ENCODE measurements around the gene FAM170B.

FAM170B gene

DNA sequence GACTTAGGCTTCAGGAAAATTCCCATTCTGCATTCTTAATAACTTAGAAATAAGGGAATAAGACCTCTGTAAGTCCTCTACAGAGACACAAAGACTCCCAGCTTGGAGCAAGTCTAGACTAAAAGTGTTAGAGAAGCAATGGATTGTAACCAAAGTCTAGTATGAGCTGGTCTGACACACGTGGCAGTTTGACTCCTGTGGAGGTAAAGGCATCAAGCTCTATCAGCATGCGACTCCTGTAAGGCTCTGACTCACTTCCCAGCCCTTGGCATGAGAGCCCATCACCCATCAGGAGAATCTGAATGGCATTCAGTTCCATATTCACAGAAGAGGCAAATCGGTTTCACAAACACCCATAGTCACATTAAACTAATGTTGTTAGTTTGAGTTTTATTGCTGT is 14.1 kb downstream of the FAM170B start:
- DNase-seq: no peak

DNA sequence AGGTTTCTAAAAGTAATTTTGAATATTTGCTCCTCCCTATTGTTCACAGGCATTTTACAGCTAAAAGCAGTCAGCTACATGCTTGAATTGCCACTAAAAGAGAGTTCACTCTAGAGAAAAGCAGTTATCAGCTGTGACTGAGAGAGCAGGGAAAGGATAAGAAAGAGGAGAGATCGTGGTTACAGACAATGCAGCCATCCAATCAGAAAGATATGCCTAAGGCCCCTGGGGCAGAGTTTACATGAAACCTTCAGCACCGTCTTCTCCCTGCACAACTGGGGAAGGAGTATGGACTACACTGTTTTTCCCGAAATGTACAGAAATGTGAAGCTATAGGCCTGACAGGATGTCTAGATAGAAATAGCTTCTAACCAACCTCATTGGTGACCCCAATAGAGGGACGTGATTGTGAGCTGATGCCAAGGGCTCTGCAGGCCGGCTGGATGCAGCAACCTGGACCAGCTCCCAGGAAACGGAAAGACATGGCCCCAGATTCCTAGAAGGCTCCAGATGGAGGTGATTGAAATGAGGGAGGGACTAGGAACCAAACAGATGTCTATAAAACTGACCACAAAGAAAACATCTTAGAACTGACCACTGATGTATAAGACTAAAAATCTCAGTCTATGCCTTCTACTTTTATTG is 15.3 kb downstream of the FAM170B start:
- DNase-seq: no peak

GRCh38 chr10:49117376-49118070 is 16.3 kb downstream of the FAM170B start:
- DNase-seq: no peak

DNA sequence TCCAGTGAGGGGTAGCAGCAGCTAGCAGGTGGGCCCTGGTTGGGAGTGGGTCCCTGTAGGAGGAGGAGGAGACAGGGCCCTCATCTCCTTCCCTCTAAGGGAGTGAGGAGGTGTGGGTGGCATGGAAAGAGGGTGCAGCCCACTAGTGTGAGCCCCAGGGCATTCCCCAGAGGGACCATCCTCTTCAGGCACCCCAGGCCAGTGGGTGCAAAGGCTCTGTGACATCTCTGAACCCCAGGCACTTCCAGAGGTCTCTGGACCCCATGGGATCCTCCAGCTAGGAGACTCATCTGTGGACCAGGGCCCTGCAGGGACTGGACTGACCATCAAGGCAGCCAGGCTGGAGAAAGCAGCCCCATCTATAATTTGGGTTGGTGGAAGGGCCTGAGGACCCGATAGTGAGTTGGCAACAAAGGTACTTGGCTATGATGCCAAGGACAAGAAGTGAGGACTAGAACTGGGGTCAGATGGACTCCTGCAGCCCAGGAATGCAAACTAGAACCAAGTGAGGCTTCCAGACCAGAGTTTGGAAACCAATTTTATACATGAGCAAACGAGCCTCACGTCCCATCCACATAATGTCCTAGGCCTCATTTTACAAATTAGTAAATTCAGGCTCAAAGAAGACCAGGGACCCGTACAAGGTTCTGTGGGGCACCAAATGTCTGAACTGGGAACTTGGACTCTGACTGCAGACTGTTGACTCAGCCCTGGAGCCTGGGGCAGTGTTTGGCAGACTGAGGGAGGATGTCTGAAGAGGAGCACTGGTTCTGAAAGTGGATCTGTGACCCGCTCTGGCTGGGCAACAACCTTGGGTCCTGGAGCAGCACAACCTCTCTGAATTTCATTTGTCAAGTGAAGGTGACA is 17.1 kb downstream of the FAM170B start:
- DNase-seq: no peak

DNA sequence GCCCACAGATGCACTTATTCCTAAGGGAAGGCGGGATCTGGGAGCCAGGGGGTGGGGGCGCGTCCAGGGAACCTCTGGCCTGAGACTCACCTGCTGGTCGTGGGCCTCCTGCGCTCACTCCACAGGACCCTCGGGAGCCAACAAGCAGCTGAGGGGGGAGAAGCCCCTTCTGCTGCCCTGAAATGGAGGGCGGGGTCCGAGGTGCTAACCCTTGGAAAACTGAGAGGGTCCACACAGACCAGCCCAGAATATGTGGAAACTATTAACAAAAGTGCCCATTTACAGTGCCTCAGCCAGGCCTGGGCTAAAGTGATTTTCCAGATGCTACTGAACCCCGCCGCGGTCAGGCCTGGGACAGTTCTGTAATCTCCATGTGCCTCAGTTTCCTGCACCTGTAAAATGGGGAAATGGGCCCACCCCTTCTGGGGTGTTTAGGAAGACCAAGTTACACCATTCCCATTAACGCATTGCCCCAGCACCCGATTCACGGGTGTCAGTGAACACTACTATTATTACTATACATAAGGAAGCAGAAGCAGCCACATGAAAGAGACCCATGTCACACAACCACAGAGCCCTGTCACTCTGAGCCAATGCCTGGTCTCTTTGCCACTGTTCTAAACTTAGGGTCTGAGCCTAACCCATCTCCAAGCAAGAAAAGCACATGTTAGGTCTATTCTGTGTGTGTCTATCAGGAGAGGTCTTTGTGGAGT is 17.9 kb downstream of the FAM170B start:
- DNase-seq: no peak

DNA sequence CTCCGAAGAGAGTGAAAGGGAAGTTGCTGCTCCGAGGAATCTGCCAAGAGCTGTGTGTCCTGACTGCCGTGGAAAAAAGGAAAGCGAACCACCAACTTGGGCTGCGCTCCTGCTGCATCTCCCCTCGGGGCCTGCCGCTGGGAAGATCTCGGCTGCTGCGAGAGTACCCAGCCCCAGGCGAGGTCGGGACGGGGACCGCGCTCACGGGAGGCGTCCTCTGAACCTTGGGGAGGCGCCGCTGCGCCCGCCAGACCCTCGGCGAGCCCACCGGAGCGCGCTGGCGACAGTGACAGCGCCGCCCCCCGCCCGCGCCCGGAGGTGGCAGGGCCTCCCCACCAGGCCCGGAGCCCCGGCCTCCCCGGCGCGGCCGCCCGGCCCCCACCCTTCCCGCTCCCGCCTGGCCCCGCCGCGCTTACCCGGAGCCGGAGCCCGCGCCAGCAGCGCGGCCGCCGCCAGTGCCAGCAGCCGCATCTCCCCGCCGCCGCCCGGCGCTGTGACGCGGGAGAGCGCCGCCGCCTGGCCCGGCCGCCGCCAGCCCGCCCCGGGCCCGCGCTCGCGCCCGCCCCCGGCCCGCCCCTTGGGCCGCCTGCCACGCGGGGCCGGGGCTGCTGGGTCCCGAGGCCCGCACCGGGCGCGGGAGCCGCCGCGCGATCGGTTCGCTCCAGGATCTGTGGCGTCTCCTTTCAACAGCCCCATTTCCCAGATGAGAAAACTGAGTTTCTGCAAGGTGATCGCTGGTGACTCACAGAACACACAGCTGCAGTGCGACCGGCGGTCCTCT is 18.6 kb downstream of the FAM170B start, which contains the start of gene VSTM4:
TSS of gene VSTM4 (minus strand) at position 508 of the 781 bp plus-strand sequence. CDS start at position 471, 37 bp downstream.
- no peak for DNase-seq

DNA sequence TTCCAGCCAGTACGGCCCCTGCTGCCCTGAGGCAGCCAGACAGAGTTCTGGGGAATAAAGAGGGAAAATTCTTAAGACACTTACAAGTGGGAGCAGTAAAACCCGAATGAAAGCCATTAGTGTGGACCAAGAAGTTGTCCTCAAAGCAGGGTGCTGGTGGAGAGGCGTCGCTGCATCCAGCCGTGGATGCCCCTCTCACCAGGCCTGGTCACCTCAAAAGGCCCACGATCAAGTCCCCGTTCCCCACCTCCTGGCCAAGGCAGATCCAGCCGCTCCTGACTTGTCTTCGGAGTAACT is 19.2 kb downstream of the FAM170B start:
- DNase-seq: no peak

- no peak for DNase-seq
These were observed 20.1 kb downstream of the FAM170B start for GRCh38 chr10:49113741-49114141.

DNA sequence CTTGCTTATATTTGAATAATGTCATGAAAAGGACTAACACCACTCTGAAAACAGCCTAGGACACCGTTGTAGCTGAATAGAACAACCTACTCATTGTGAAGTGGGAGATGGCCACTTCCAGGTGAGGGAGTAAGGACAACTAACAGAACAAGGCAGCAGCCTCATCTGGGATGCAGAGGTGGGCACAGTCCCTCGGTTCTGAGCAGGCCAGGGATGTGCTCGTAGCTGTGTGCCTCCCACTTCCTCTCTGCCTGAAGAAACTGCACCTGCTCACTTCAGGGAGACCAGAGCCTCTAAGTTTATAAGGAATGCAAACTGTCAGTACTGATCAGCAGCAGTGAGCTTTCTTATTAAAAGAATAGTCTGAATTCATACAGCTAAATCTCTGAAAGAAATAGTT is 21.0 kb downstream of the FAM170B start:
- DNase-seq: no peak

GRCh38 chr10:49112098-49112497 is 21.7 kb downstream of the FAM170B start:
- no peak for DNase-seq

DNA sequence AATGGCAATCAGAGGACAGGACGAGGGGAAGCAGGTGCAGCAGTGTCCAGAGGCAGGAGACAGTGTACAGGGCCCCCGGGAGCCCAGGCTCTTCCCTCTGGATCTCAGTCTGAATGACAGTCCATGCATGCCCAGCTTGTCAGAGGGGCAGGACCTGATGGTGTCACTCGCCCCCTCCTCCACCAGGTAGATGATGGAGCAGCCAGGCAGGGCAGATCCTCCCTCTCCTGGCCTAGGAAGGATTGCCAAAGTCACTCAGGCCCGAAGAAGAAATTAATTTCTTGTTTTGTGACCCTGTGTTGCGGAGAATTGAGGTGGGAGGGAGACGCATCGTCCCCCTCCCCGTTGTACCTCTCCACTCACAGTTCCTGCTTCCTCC is 22.5 kb downstream of the FAM170B start:
- no peak for DNase-seq

DNA sequence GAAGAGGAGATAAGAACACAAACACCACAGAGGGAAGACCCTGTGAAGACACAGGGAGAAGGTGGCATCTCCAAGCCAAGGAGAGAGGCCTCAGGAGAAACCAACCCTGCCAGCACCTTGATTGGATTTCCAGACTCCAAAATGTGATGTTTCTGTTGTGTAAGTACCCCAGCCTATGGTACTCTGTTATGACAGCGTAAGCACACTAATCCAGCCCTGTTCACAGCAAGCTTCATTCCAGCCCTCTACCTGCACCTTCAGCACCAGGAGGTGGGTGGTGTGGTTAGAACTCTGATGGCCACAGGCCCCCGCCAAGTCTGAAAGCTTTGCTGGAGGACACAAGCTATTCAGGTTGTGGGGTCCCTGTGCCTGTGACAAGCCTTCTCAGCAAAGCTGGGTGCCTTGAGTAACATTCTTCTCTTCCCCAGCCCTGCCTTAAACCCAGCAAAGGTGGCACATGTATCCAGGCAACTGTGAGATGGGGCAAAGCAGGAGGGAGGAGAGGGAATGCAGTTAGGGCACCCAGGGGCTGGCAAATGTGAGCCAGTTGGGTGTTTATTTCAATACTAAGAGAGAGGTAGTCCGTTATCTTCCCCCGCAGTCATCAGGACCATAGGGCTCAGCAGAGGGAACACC is 23.0 kb downstream of the FAM170B start:
- DNase-seq: no peak

DNA sequence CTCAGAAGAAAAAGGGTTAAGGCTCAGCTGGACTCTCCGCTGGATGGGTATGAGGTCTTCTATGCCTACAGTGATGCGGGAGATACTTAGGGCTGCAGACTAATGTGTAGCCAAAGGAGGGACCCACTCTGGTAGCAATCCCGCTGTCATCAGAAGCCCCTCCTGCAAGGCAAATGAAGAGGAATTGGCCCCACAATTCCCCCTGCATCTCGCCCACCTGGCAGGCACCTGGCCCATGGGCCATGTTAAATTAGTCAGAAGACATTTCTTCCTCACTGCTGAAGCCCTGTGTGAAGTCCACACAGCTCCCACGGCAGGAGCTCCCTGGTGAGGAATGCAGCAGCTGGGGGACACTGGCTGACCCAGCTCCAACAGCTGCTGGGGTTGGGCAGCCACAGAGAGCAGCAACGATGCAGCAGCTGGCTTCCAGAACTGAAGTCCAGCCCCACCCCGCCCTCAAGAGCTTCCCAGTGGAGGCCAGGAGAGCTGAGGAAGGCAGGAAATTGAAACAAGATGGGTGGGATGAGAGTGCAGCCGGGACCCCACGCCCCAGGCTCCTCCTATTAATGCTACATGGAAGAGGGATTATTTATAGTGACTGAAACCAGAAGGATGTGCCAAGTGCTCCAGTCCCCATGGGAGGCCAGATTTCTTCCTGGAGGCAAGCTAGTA is 24.0 kb downstream of the FAM170B start:
- no peak for DNase-seq

GRCh38 chr10:49108656-49109055 is 25.2 kb downstream of the FAM170B start:
- no peak for DNase-seq

DNA sequence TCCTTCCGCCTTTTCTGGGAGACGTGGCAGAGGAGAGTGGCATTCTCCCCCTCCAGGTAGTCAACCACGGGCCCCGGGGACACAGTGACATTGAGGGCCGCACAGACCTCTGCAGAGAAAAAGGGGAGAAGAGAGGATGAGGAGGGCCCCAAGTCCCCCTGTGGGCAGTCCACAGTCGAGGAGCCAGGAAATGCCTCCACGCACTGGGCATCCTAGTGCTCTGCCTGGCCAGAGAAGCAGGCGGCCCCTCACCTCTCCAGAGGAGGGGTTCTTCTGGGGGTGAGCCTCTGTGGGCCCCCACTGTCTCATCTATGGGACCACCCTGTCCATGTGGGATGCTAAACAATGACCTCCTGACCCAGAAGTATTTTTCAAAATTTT is 25.9 kb downstream of the FAM170B start:
- no peak for DNase-seq

DNA sequence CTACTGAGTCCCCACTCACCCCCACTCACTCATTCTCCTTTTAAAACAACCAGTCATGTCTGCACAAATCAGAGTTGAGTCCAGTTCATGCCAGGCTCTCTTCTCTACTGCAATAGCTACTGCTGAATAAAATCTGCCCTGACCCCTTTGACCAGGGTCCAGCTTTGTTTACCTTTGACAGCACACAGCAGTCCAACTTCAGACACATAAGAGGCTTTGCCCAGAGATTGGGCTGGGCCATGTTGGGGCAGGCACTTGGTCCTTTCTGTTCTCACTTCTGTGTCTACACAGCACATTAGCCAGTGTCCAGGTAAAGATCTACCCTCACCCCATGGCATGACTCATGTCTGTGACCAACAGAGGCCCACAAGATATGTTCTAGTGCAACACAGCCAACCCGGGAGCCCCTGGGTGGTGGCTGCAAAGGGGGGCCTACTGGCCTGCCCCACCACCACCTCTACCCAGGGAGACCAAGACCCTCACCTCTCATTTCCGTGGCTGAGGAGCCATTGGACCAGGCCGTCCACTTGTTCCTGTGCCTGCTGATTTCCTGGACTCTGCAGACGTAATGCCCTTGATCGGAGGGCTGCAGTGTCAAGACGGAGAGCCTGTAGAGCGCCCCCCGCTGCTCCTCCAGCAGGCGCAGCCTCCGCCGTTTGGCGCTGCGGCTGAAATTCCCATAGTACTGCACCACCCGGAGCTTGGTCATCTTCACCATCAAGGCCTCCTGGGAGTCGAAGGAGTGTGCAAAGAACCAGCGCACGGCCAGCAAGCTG is 26.5 kb downstream of the FAM170B start:
- no peak for DNase-seq

DNA sequence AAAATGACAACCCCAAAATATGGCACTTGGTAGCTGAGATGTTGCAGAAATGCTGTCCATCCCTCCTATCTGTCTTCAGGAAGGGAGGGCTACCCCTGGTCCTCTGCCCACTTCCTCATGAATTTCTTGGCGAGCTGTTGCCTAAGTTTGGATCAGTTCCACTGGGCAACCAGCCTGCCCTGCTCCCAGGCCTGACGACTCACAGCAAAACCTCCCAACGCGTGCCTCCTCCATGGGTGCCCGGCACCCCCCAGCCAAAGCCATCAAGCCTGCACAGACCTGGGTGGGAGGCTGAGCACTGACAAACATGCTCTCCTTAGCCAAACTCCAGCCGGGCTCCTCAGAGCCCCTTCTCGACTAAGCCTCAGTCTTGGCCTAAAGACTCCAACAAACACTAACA is 27.4 kb downstream of the FAM170B start:
- no peak for DNase-seq

- no peak for DNase-seq
These were observed 28.7 kb downstream of the FAM170B start for GRCh38 chr10:49105076-49105475.

DNA sequence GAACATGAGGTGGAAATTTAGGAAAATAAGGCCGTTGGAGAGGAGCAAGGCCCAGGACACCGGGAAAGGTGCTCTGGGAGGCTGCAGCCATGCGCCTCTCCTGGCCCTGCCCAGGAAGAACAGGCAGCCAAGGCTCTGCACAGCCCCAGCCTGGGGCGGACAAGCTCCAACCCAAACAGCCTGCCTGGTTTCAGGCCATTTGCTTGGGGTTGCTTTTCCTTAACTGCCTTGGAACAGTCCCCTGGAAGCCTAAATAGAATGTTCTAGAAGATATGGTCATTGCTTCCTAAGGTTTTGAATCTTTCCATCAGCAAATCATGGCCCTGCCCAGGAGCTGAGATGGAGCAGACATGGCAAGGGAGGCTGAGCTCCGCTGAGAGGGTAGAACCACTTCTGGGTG is 29.5 kb downstream of the FAM170B start:
- no peak for DNase-seq

DNA sequence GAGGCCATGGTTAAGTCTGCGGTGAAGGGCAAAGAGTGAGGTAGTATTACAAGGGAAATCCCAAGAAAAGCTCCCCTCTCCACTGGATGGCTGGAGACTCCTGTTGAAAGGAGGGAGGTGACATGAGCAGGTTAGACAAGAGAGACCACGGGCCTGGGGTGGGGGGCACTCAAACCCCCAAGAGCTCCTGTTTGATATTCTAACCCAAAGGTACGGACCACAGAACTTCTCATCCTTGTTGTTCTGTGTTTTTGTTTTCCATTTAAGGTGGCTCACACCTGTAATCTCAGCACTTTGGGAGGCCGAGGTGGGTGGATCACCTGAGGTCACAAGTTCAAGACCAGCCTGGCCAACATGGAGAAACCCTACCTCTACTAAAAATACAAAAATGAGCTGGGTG is 30.1 kb downstream of the FAM170B start:
- DNase-seq: no peak

DNA sequence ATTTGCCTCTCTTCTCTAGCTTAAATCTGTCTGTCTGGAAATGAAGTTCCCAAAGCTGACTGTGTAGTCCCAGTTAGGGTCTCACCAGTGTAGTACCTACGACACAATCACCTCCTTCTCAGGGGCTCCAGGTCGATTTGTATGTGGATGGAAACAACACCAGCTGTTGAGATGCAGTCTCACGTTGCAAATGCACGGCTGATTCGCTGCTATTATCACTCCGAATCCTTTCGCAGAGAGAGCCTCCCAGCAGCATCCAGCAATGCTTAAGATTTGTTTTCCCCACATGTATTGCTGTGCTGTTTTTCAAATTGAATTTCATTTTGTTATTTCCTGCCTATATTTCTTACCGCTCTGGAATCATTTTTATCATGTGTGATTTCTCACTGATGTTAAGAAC is 34.8 kb downstream of the FAM170B start:
- DNase-seq: no peak
